Erythroblast (primary cell): ENCODE data around the gene CCDC57.

ENCODE experiments used
- GATA1 ChIP-seq: IDR thresholded peaks from 2 replicates; pipeline ENCODE4 v1.6.1; 2011; ENCODE audit warnings: low read depth, mild to moderate bottlenecking, control low read depth, low read length, moderate library complexity
- POLR2A ChIP-seq: IDR thresholded peaks from 2 replicates; pipeline ENCODE4 v1.6.1; 2011; ENCODE audit warnings: mild to moderate bottlenecking, low read length

DNA sequence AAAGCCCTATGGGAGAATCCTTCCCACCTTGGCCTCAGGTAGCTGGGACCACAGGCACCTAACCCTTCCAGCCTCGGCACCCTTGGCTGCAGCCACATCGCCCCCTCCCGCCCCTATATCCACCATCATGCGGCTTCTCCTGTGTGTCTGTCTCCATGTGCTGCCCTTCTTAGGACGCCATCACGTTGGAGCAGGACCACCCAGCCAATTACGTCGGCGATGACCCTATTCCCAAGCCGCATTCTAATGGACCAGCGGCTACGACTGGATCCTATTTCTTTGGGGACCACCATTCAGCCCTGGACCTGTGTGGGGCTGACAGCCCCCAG is 3.3 kb upstream of the CCDC57 start:
- TF ChIP-seq POLR2A (no peak), GATA1 (no peak)
